ENCODE results near the gene CUTC. TPM values are rescaled to one million over a fixed set of nuclear protein-coding genes. Genes with fewer than 3 reads are reported as not detected.

CUTC gene
- total RNA-seq, 1 experiment from 2014 or later = 19.6 TPM

DNA sequence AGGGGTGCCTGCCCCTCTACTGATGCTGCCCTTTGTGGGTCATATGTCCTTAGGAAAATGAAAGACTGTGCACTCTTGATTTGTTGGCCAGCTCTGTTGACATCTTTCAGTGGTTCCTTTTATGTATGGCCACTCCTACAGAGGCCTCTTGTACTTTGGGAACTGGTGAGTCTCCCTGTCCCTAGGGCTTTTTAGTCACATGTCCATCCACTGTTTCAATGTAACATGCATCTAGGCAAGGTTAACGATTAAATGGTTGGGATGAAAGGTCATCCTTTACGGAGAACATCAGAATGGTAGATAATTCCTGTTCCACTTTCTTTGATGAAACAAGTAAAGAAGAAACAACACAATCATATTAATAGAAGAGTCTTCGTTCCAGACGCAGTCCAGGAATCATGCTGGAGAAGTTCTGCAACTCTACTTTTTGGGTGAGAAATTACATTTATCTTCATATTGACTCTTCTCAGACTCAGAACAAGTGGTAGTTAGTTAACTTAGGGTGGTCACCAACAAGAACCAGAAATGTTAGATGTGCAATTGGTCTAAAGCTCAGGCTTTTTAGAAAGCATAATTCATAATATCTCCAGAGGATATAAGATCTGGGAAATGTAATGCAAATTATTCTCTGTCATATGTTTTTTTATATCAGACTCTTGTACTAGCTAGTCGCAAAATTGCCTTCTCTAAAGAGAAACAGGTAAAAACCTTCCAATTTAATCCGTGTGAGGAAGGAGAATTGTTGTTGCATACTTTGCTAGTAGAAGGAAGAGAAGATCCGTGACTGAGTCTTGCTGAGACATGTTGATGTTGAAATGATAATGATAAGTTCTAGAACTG lies 50.6 kb downstream of the CUTC start, which contains the start of gene ABCC2:
Gene ABCC2, plus strand, starts transcription at position 194 of the 840 bp plus-strand sequence. Its CDS starts 205 bp downstream, at position 399.
- peak; percentile 80 for DNase-seq (ENCODE audit: low read depth)

DNA sequence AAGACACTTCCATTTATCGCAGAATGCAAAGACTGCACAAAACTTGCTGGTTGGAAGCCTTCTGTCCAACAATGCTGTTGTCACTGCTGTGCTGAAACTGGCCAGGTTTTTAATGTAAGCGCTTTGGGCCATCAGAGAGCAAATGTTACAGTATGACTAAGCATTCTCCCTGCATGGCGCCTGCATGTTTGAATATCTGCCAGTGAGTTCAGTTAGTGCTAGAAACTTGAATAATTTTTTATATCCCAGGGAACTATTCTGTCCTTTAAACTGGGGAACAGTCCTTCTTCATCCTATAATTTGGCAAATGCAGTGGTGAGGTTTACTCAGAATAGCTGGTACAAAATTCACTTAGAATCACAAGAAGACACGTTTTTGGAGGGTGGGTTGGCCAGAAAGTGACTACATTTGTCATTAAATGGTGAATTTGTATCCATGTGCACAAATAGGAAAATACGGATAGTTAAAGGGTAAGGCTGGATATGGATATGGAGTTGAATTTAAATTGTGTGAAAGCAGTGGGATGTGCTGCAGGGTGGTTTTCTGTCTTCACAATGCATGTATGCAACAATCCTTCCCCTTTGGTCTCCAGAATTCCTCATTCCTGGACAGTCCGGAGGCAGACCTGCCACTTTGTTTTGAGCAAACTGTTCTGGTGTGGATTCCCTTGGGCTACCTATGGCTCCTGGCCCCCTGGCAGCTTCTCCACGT lies 52.1 kb downstream of the CUTC start:
- peak; percentile 81 for DNase-seq (ENCODE audit: low read depth)

DNA sequence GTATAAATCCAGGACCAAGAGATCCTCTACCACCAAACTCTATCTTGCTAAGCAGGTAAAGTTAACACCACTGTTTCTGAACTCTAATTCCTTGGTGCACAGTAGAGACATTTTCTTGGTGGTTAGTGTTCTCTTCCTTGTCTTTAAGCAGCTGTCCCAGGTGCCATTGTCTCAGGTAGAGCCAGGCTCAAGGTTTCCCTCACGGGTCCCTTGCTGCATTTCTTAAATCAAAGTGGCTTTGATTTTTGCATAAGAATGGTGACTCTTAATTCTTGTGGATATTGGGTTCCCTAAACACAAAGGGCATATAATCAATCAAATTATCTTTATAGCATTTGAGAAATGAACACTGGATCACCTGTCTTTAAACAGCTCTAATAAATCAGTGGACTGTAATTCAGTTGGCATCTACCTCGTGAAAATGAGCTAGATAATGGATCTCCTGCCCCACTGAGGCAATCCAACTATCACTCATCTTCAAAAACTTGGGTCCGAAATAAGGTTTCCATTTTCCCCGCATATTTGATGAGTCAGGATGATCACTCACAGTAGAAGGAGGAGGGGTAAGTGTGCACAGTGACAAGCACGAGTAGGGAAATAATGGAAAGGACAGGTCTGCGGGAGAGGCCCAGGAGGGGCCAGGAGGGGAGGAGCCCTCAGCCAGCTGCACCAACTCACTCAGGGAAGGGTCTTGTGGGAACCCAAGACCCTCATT lies 52.9 kb downstream of the CUTC start:
- peak; percentile 41 for DNase-seq (ENCODE audit: low read depth)

DNA sequence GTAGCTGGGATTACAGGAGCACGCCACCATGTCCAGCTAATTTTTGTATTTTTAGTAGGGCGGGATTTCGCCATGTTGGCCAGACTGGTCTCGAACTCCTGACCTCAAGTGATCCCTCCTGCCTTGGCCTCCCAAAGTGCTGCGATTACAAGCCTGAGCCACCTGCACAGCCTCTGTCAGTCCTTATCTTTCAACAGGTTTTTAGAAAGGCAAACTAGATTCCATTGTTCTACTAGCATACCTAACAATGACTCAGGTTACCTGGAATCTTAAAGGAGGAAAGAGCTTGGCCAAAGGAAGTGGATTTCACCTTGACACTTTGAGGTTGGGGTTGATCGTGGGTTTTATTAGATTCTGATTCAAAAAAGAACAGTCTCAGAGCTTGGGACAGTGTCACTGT lies 53.6 kb downstream of the CUTC start:
- DNase-seq (ENCODE audit: low read depth) = no peak

GRCh38 chr10:99787311-99787710 lies 55.3 kb downstream of the CUTC start:
- no peak for DNase-seq (ENCODE audit: low read depth)

- no peak for DNase-seq (ENCODE audit: low read depth)
These were observed 55.9 kb downstream of the CUTC start for GRCh38 chr10:99787782-99788445.

DNA sequence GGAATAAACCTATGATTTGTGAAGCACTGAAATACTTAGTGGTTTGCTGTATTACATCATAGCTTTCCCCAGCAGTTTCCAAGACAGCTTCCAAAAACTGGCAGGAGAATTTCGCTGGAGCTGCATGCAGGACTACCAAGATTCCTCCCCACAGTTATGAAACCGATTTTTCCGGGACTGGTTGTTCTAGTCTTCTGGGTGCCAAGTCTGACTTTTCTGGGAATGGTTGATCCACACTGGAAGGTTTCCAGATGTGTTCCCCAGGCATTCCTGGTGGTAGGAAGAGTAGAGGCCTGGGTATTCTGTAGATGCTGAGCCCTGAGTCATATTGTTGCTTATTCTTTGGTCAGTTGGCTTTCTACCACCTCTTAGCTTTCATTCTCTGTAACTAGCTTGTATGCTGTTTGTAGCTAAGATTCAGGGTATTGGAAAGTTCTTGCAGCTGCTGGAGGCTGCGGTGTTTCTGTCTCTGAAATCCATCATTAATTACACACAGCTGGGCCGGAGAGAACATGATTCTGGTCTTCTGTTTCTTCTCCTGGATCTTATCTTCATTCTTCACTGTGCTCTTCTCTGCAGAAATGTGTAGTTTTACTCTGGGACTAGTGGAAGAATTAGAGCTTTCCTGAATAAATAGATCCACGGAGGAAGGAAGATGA lies 56.7 kb downstream of the CUTC start:
- DNase-seq (ENCODE audit: low read depth) = peak; percentile 87

DNA sequence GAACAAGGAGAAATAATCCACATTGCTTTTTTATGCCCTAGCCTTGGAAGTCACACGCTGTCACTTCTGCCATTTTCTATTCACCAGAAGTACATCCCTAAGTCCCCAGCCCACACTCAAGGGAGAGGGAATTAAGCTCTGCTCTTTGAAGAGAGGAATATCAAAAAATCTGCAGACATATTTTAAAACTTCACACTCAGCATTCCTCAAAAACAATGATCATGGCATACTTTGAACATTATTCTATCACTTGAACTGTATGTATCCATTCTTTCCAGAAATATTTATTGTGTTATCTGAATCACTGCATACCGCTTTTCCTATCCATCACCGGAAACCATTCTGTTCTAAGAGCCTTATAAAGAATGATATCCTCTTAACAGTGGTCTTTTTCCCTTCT lies 59.8 kb downstream of the CUTC start:
- no peak for DNase-seq (ENCODE audit: low read depth)

DNA sequence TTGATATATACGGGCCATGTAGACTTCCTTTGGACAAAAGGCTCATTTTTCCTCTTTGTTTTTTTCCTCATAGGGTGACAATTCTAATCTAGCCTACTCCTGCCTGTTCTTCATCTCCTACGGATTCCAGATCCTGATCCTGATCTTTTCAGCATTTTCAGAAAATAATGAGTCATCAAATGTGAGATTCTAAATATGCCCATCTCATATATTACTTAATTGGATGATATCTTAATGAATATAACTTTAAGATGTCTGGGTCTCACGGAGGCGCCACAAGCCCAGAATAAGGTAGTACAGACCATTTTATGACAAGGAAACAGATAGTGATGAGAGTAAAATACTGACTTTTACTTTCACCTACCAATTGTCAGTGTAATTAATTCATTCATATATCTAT lies 61.8 kb downstream of the CUTC start:
- no peak for DNase-seq (ENCODE audit: low read depth)

- DNase-seq (ENCODE audit: low read depth) = no peak
These were observed 64.9 kb downstream of the CUTC start for GRCh38 chr10:99796928-99797327.

DNA sequence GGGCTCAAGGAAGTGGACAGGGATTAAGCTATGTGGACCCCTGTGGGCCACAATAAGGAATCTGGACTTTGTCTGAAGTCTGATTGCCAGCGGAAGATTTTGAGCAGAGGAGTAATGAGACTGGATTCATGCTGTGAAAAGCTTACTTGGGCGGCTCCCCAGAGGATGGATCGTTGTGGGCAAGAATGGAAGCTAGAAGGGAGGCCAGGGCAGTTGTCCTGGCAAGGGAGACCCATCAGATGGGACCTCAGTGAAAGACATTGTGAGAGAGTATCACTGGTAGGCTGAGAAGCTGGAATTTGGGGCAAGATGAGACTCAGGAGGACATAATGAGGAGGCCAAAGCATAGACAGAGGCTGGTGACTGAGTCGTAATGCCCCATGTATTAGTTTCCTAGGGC lies 66.0 kb downstream of the CUTC start:
- no peak for DNase-seq (ENCODE audit: low read depth)

DNA sequence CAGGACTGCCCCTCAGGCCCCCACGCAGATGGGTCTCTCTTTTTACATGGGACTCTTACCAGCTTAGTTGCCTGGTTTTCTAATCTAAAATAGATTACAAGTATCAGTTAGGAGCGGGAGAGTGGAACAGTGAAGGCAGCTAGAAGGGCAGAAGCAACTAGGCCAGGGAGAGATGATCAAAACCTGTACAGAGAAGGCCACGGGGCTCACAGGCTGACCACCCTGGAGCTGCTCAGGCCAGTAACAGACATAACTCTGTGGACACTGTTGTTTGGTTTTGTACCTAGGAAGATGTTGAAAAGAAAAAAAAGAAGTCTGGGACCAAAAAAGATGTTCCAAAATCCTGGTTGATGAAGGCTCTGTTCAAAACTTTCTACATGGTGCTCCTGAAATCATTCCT lies 66.9 kb downstream of the CUTC start:
- no peak for DNase-seq (ENCODE audit: low read depth)

- no peak for DNase-seq (ENCODE audit: low read depth)
These were observed 67.6 kb downstream of the CUTC start for GRCh38 chr10:99799613-99800012.

- no peak for DNase-seq (ENCODE audit: low read depth)
These were observed 72.4 kb downstream of the CUTC start for GRCh38 chr10:99804471-99804870.

DNA sequence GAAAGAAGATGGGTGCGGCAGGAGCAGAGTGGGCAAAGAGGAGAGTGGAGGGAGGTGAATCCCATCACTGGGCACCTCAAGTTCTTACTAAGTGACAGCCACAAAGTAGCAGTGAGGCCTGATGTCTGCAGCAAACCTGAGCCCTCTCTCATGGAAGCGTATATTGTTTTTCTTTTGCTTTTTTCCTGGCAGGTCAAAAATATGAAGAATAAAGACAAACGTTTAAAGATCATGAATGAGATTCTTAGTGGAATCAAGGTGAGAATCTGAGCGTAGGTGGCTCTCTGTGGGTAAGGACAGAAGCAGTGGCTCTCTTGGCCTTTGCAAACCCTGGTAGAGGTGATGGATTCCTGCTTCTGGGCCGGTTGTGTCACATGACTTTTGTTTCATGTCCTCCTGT lies 73.2 kb downstream of the CUTC start:
- no peak for DNase-seq (ENCODE audit: low read depth)

Other genes with a start within 250 kb of the CUTC start
- gene NKX2-3, start 199.3 kb upstream of the CUTC start, total RNA-seq (2014; rRNA removed; shearing (Covaris generic)) = 0.59 TPM in 1 of 2 replicates, not detected in the other
- 11.9 and 14.9 TPM in 2 replicates for gene SLC25A28, start 111.8 kb upstream of the CUTC start, total RNA-seq (2014; rRNA removed; shearing (Covaris generic))
- gene ENTPD7, start 72.7 kb upstream of the CUTC start, total RNA-seq (2014; rRNA removed; shearing (Covaris generic)) = 4.6 and 4.8 TPM in 2 replicates
- gene COX15, start 107 bp upstream of the CUTC start, total RNA-seq (2014; rRNA removed; shearing (Covaris generic)) = 21.0 and 24.6 TPM in 2 replicates
- 13.2 and 14.8 TPM in 2 replicates for gene ABCC2, start 50.4 kb downstream of the CUTC start, total RNA-seq (2014; rRNA removed; shearing (Covaris generic))

Data from RPMI7951 (cell line).